ENCODE data around the gene PRICKLE2.

PRICKLE2 gene

GRCh38 chr3:64042952-64043351 lies 182.3 kb downstream of the PRICKLE2 start:
- DNase-seq (ENCODE audit: low spot score) = no peak
